GM12878 (cell line): ENCODE data around the gene CAMK2D. TPM values are rescaled to one million over a fixed set of nuclear protein-coding genes. Genes with fewer than 3 reads are reported as not detected.

Experiments
- ATAC-seq: fragments of 200-7000 bp; cut with Tn5 transposase; 3 replicates; pipeline ENCODE4 v1.9.1; 2020; ENCODE audit warnings: mild to moderate bottlenecking, moderate library complexity
- BruUV-seq: library from RNA; stranded (reverse); fragments of 400-500 nt; replicated peaks from 2 replicates; lab custom pipeline; 2021; lab: Mats Ljungman, UMichigan
- CTCF ChIA-PET: fragments of 300-600 bp; sonication (Branson Sonifier 250); formaldehyde crosslinking; extraction: SDS; loops from one replicate; lab custom pipeline; 2021; ENCODE audit warnings: inconsistent platforms; lab: Yijun Ruan, JAX
- POLR2A ChIA-PET: fragments of 350-600 bp; formaldehyde crosslinking; extraction: SDS; loops from one replicate; lab custom pipeline; 2021; ENCODE audit warnings: inconsistent platforms; lab: Charles Lee
- RAD21 ChIA-PET: fragments of 300-600 bp; sonication (Branson Sonifier 250); formaldehyde crosslinking; loops from one replicate; lab custom pipeline; 2023; ENCODE audit warnings: antibody characterized with exemption; ENCODE audit not compliant: unreplicated experiment; lab: Charles Lee
- SMC1A ChIA-PET: fragments of 300-600 bp; sonication (Branson Sonifier 250); formaldehyde crosslinking; loops from one replicate; lab custom pipeline; 2023; ENCODE audit not compliant: unreplicated experiment, uncharacterized antibody; lab: Charles Lee
- DNase-seq: peaks from one replicate; pipeline ENCODE4 v3.0.0-alpha.2; 2011; ENCODE audit warnings: low read depth, low spot score
- FAIRE-seq: peaks from 3 replicates; lab custom pipeline; 2011; peaks lifted over from hg19 to GRCh38; lab: Jason Lieb, UNC
- H2AFZ ChIP-seq: 2 replicates; pipeline ENCODE4 v1.6.0; 2011; ENCODE audit warnings: low read depth, low read length, control low read depth; ENCODE audit not compliant: control insufficient read depth
- H3K27ac ChIP-seq: 2 replicates; pipeline ENCODE4 v1.5.1; 2011; ENCODE audit warnings: control low read depth; ENCODE audit not compliant: control insufficient read depth, insufficient read depth
- H3K27me3 ChIP-seq, 2 experiments: replicated peaks in 1 of 2; 2 replicates each; pipeline versions ENCODE4 v1.6.0 to v1.6.1; 2011; ENCODE audit warnings: low read length in 1 of 2; ENCODE audit not compliant: control insufficient read depth in 2 of 2, insufficient read depth in 2 of 2
- H3K36me3 ChIP-seq, 2 experiments: 2 replicates each; pipeline ENCODE4 v1.5.1; 2011; ENCODE audit warnings: low read length in 1 of 2; ENCODE audit not compliant: control insufficient read depth in 2 of 2, insufficient read depth in 2 of 2
- H3K4me1 ChIP-seq: 2 replicates; pipeline ENCODE4 v1.6.1; 2011; ENCODE audit warnings: mild to moderate bottlenecking, low read length, moderate library complexity, mixed read lengths; ENCODE audit not compliant: control insufficient read depth, insufficient read depth
- H3K4me2 ChIP-seq: 2 replicates; pipeline ENCODE4 v1.6.0; 2011; ENCODE audit warnings: control low read depth; ENCODE audit not compliant: control insufficient read depth, insufficient read depth
- H3K4me3 ChIP-seq: fragments of 200-600 bp; sonication (generic); 2 replicates; pipeline ENCODE4 v1.5.1; 2016
- H3K79me2 ChIP-seq: 2 replicates; pipeline ENCODE4 v1.6.0; 2011; ENCODE audit warnings: low read length; ENCODE audit not compliant: control insufficient read depth, insufficient read depth
- H3K9ac ChIP-seq: 2 replicates; pipeline ENCODE4 v1.8.0; 2011; ENCODE audit warnings: low read length, control low read depth, mixed read lengths; ENCODE audit not compliant: control insufficient read depth, insufficient read depth
- H3K9me3 ChIP-seq: replicated peaks from 3 replicates; pipeline ENCODE4 v1.5.1; 2011; ENCODE audit warnings: mild to moderate bottlenecking, low read length; ENCODE audit not compliant: control insufficient read depth, insufficient read depth
- H4K20me1 ChIP-seq: 2 replicates; pipeline ENCODE4 v1.6.0; 2011; ENCODE audit not compliant: control insufficient read depth, insufficient read depth
- ETV6 ChIP-seq, 2 experiments: fragments of 450-650 bp in 1 of 2; IDR thresholded peaks in 1 of 2; conservative IDR thresholded peaks in 1 of 2; 2 replicates each; pipeline ENCODE4 v1.6.1; 2014; ENCODE audit warnings: antibody characterized with exemption in 1 of 2, borderline replicate concordance in 1 of 2, low read depth in 1 of 2, mild to moderate bottlenecking in 1 of 2, moderate library complexity in 1 of 2
- GATAD2B ChIP-seq: fragments of 450-650 bp; conservative IDR thresholded peaks from 2 replicates; pipeline ENCODE4 v1.6.1; 2017; ENCODE audit warnings: low read depth, mild to moderate bottlenecking, moderate library complexity
- IKZF1 ChIP-seq: fragments of 450-650 bp; conservative IDR thresholded peaks from 2 replicates; pipeline ENCODE4 v1.6.1; 2017; ENCODE audit warnings: antibody characterized with exemption, mild to moderate bottlenecking
- NFXL1 ChIP-seq: fragments of 450-650 bp; IDR thresholded peaks from 2 replicates; pipeline ENCODE4 v1.6.1; 2017; ENCODE audit warnings: antibody characterized with exemption, mild to moderate bottlenecking, borderline replicate concordance
- NRF1 ChIP-seq: conservative IDR thresholded peaks from 2 replicates; pipeline ENCODE4 v1.6.1; 2011; ENCODE audit warnings: mild to moderate bottlenecking, low read depth, low read length, improper control_type of control experiment
- PAX5 ChIP-seq: IDR thresholded peaks from 2 replicates; pipeline ENCODE4 v1.6.1; 2011; ENCODE audit warnings: low read depth, low read length, borderline replicate concordance
- PML ChIP-seq: IDR thresholded peaks from 2 replicates; pipeline ENCODE4 v1.6.1; 2012; ENCODE audit warnings: low read length, inconsistent platforms
- REST ChIP-seq: IDR thresholded peaks from 2 replicates; pipeline ENCODE4 v1.6.1; 2012; ENCODE audit warnings: mild to moderate bottlenecking, low read depth, low read length
- SMAD1 ChIP-seq: fragments of 450-650 bp; IDR thresholded peaks from 2 replicates; pipeline ENCODE4 v1.6.1; 2018; ENCODE audit warnings: mild to moderate bottlenecking, low read depth; ENCODE audit not compliant: partially characterized antibody
- SREBF1 ChIP-seq: IDR thresholded peaks from 2 replicates; pipeline ENCODE4 v1.6.1; 2012; ENCODE audit warnings: mild to moderate bottlenecking, low read length
- TCF7 ChIP-seq: IDR thresholded peaks from 2 replicates; pipeline ENCODE4 v1.6.1; 2014; ENCODE audit warnings: antibody characterized with exemption, borderline replicate concordance
- in situ Hi-C: fragments of 300-500 bp; cut with MboI; formaldehyde crosslinking; loops from 9 replicates; pipeline ENCODE4 v1.14.3; 2018; ENCODE audit warnings: mixed read lengths
- intact Hi-C: fragments of 100-400 bp; cut with micrococcal nuclease; formaldehyde crosslinking; loops from one replicate; pipeline ENCODE4 v1.14.2; 2022; ENCODE audit not compliant: unreplicated experiment
- polyA plus RNA-seq, 11 experiments: library from polyadenylated mRNA; depleted of rRNA in 4 of 11; unstranded in 6 of 11; stranded (reverse) in 5 of 11; fragments of >200 nt; fragmentation: Nextera tagmentation in 4 of 11; fragmentation: Illumina TruSeq in 1 of 11; extraction: Ambion mirVana in 4 of 11; extraction: Trizol in 1 of 11; gene quantifications; 1 replicate in 1 of 11; 2 replicates in 10 of 11; pipeline versions ENCODE4 v1.2.1 to v1.2.3, GENCODE V29; 2011 to 2016; ENCODE audit warnings: inconsistent platforms in 2 of 11, missing spikeins in 2 of 11, low read depth in 1 of 11
- total RNA-seq, 4 experiments: library from RNA; depleted of rRNA in 3 of 4; stranded (reverse); fragments of >200 nt in 3 of 4; fragmentation: Illumina TruSeq in 1 of 4; extraction: Trizol in 1 of 4; gene quantifications; 2 replicates each; pipeline versions ENCODE4 v1.2.1 to v1.2.3, GENCODE V29; 2013 to 2021

CAMK2D gene
- total and polyA plus RNA-seq, 10 of the 15 experiments (the other 5 are each of a cell fraction or from before 2014, with no cell fraction given), result 6.9 to 88.5 (median 12.9) TPM

- Histone ChIP-seq H3K4me1 (no peaks in the 10 kb centered on the region), H3K36me3 (no peaks in the 10 kb centered on the region; a peak in 3 of 4 replicates)
- no peak for DNase-seq
- no TSS peak for BruUV-seq
- POLR2A ChIA-PET, result no interaction called here
- TF ChIP-seq PML, result no peak
- no peak for TF ChIP-seq SREBF1
- TF ChIP-seq PAX5, result no peak
- no peak for TF ChIP-seq SMAD1
- TF ChIP-seq IKZF1, result no peak
- TF ChIP-seq NFXL1, result no peak
- TF ChIP-seq NRF1, result no peak
- no peak for TF ChIP-seq GATAD2B
- TF ChIP-seq, all 136 proteins: peak for 0
- FAIRE-seq (no peak), ATAC-seq (no peak)
- ChIA-PET SMC1A (no interaction called here), RAD21 (no interaction called here), CTCF (no interaction called here)
- no peaks in the 10 kb centered on the region for H3K27me3 ChIP-seq
- no peak overlapping the region for H3K27ac ChIP-seq
- no peak overlapping the region for H2AFZ ChIP-seq
- no peak overlapping the region for H3K4me2 ChIP-seq
- H3K9me3 ChIP-seq, result no peaks in the 10 kb centered on the region
- H3K9ac ChIP-seq, result no peak overlapping the region
- no peaks in the 10 kb centered on the region for H4K20me1 ChIP-seq
- intact Hi-C loops (no loop called here), in situ Hi-C loops (no loop called here)
- no peaks in the 10 kb centered on the region for H3K79me2 ChIP-seq
- H3K4me3 ChIP-seq, result no peak overlapping the region
These were observed 279.2 kb downstream of the CAMK2D start for GRCh38 chr4:113482325-113482724.

GRCh38 chr4:113481820-113482219 is 279.7 kb downstream of the CAMK2D start:
- Histone ChIP-seq H3K9ac (no peak overlapping the region), H3K4me2 (no peak overlapping the region), H4K20me1 (no peaks in the 10 kb centered on the region), H3K9me3 (peaks cover 1% of the 10 kb centered on the region; the same call in 1 of the 3 replicates), H3K4me3 (no peak overlapping the region), H3K27me3 (no peaks in the 10 kb centered on the region), H2AFZ (no peak overlapping the region), H3K27ac (no peak overlapping the region), H3K36me3 (no peaks in the 10 kb centered on the region; a peak in 3 of 4 replicates), H3K4me1 (no peaks in the 10 kb centered on the region), H3K79me2 (no peaks in the 10 kb centered on the region)
- ChIA-PET CTCF (no interaction called here), RAD21 (no interaction called here), SMC1A (no interaction called here), POLR2A (no interaction called here)
- in situ Hi-C loops (no loop called here), intact Hi-C loops (no loop called here)
- no peak for FAIRE-seq
- ATAC-seq, result no peak
- DNase-seq, result no peak
- BruUV-seq, result no TSS peak
- TF ChIP-seq TCF7 (no peak), NRF1 (no peak), REST (no peak), ETV6 (conservative IDR thresholded peaks at IDR 0.05 in 1 of 2, IDR thresholded peaks at IDR 0.05 in 1 of 2; ENCODE audit: borderline replicate concordance in 1 of 2, low read depth in 1 of 2) (no peak)
